GM21381 (cell line): ENCODE results near the gene BCL6.

Experiments
- ATAC-seq: cut with Tn5 transposase; IDR thresholded peaks from one replicate; pipeline ENCODE4 v1.9.1; 2021; ENCODE audit warnings: mild to moderate bottlenecking, moderate library complexity; ENCODE audit not compliant: unreplicated experiment

BCL6 gene

DNA sequence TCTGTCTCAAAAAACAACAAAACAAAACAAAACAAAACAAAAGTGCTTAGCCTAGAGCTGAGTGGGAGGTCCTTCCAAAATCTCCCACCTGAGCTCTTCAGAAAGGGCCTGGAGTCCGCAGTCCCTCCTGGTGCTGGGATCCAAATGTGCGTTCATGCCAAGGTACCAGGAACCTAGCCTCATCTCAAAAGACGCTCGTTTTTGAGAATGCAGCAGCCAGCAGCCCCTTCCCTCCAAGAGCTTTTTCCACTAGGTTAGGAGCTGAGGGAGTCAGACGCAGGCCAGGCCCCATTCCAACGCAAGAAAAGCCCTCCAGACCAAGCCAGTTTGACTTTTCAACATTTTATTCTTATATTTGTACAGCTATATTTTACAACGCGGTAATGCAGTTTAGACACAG lies 24.2 kb downstream of the BCL6 start:
- ATAC-seq: no peak

- ATAC-seq: no peak
Observed at GRCh38 chr3:187720337-187720670, 25.0 kb downstream of the BCL6 start.

GRCh38 chr3:187719628-187720336 lies 25.5 kb downstream of the BCL6 start:
- no peak for ATAC-seq

- no peak for ATAC-seq
Observed at GRCh38 chr3:187718802-187719201, 26.5 kb downstream of the BCL6 start.

GRCh38 chr3:187717572-187717971 lies 27.7 kb downstream of the BCL6 start:
- ATAC-seq: no peak

GRCh38 chr3:187714404-187714979 lies 30.8 kb downstream of the BCL6 start:
- peak; percentile 90 for ATAC-seq

- no peak for ATAC-seq
Observed at GRCh38 chr3:187713504-187713903, 31.8 kb downstream of the BCL6 start.

DNA sequence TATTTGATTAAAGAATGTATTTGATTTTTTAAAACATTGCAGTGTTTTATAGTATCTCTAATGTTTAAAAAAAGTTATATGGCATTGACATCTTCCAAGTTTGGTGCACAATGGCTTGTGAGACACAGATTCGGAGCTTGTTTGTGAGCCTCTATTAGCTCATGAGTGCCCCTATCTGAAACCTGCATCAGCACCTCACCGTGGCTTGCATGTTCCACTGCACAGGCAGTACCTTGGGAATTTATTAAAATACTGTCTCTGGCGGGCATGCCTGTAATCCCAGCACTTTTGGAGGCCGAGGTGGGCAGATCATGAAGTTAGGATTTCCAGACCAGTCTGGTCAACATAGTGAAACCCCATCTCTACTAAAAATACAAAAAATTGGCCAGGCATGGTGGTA lies 36.1 kb downstream of the BCL6 start:
- no peak for ATAC-seq

DNA sequence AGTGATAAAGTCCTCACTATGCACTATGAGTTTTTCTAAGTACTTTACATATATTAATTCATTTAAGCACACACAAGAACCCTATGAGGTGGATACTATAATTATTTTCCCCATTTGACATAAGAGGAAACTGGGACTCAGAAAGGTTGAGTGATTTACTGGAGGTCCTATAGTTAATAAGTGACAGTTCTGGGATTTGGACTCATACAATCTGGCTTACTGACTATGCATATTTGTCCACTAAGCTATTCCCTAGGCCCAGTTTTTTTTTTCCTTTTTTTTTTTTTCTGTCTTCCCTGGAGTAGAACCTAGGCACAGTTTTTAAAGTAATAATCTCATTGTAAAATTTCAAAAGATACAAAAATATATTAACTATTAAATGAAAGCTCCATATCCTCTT lies 36.6 kb downstream of the BCL6 start:
- ATAC-seq: no peak

DNA sequence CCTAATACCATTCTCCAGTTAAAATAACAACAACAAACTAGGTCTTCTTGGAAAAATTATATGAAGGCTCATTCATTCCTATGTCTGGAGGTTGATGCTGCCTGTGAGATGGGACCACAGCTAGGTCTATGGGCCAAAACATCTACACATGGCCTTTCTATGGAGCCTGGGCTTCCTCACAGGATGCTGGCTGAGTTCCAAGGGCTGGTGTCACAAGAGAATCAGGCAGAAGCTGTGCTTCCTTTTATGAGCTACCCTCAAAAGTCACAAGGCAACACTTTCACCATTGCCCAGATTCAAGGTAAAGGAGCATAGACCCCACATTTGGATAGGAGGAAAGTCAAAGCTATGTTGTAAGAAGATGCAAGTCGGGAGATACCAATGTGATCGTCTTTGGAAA lies 38.3 kb downstream of the BCL6 start:
- no peak for ATAC-seq

GRCh38 chr3:187705164-187705563 lies 40.1 kb downstream of the BCL6 start:
- no peak for ATAC-seq

DNA sequence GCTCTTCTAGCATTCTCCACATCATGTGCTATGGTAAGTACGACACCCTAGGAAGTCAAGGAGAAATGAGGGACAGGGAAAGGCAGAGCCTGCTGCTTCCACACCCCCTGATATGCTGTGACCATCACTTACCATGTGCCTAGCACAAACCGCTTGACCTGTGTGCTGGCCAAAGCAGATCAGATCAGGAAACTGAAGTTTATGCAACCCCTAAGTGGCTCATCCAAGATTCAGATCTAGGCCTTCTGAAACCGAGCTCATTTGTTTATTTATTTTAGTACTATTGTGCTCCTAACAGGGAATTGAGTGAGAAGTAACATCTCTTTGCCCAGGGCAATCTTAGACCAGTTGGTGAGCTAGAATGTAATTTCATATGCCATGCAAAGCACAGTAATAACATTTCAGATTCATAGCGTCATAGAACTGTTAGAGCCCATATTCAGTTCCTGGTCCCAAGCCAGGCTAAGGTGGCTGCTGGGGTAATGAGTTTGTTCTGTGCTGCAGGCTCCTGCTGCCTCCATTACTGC lies 42.7 kb downstream of the BCL6 start, which contains the start of gene RTP2:
TSS of gene RTP2 (minus strand) at position 51 of the 527 bp plus-strand sequence. CDS start 429 bp downstream, outside the sequence.
- no peak for ATAC-seq

DNA sequence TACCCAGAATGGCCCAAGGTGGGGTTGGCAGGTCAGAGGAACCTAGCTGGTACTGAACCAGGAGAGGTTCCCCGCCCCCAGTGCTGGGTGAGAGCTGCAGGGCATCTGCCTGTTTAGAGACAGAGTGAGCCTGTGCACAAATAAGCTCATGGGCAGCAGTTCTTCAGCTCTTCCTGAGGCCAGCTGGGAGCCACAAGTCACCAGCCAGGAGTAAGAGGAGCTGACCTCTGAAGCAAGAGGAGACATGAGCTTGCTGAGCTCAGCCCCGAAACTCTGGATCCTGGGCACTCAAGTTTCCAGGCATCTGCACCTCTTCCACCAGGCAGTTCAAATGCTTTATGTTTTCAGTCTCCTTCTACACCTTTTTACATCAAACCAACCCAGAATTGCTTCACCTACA lies 45.0 kb downstream of the BCL6 start:
- ATAC-seq: no peak

GRCh38 chr3:187698499-187699399 lies 46.5 kb downstream of the BCL6 start:
- ATAC-seq: no peak

GRCh38 chr3:187696021-187696420 lies 49.2 kb downstream of the BCL6 start:
- no peak for ATAC-seq

- no peak for ATAC-seq
Observed at GRCh38 chr3:187695449-187695848, 49.8 kb downstream of the BCL6 start.

GRCh38 chr3:187694801-187695200 lies 50.5 kb downstream of the BCL6 start:
- no peak for ATAC-seq

DNA sequence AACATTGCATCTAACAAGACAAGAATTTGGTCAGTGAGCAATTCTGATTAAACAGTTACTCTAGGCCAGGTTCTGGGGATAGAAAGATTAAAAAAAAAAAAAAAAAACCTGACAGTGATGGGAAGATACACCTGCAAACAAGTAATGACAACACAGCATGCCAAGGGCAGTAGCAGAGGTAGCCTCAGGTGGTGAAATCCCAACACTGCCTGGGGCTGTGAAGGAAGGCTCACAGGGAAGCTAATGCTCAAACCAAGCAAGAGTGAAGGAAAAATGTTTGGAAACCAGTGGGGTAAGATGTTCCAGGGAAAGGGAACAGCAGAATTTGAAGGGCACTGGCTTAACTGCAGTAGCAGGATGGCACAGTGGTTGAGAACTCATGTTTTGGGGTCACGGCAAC lies 51.8 kb downstream of the BCL6 start:
- ATAC-seq: no peak

DNA sequence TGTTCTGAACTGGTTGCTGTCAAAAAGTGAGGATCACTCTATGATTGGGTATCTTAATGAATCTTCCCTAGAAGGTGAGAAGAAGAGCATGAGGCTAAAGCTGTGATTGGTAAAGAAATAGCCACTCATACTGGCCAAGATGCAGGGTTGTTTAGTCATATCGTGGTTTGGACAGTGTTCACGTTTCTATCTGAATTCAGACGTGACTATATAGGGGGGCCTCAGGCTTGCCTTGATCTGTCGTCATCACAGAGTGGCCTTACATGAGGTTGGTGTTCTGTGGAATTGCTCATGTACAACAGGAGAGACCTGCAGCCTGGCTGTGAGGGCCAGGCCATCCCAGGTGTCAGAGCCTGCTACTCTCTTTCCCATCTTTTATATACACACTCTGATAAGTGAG lies 55.3 kb downstream of the BCL6 start:
- ATAC-seq: no peak

DNA sequence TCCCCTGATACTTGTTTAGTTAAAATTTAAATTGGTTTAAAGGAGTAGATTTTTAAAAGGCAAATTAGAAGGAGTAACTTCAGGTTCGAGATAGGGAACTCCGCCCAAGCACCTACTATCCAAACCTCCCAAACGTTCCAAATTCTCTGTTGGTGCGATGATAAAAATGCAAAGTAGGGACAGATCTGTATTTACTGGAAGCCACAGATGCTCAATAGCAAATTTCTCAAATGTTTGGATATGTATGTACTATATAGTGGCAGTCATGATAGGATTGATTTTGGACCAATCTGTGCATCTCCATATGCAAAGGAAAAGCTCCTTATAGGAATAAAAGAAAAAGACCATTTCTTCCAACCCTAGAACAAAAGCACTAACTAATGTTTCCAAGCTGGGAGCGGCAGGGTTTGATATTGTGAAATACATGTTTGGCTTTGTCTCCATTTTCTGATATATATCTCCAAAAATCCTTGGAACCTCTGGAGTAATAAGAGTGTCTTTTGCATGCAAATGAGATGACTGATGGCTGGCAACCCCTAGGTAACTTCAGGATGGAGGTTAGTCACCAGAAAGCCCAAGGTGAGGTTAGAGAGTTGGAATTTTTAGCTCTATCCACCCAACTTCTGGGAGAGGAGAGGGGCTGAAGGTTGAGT lies 58.5 kb downstream of the BCL6 start:
- no peak for ATAC-seq

GRCh38 chr3:187685948-187686347 lies 59.3 kb downstream of the BCL6 start:
- no peak for ATAC-seq
